Left lung (tissue), 10 donors: ENCODE measurements around the gene ENKD1. TPM values are rescaled to one million over a fixed set of nuclear protein-coding genes. Genes with fewer than 3 reads are reported as not detected.

Source experiments
- ATAC-seq: fragments of 200-7000 bp; cut with Tn5 transposase; one replicate; pipeline ENCODE4 v1.9.1; 2020; ENCODE audit warnings: moderate library complexity
- DNase-seq, 4 donors: peaks; one replicate each; pipeline ENCODE4 v3.0.0-alpha.2; 2013 to 2020
- H3K27ac ChIP-seq, 2 donors: fragments of 200-600 bp; sonication (generic) in 1 of 2; one replicate each; pipeline versions ENCODE4 v1.5.0 to v1.8.0; 2020 to 2021
- H3K27me3 ChIP-seq, 2 donors: fragments of 200-600 bp; sonication (generic) in 1 of 2; one replicate each; pipeline versions ENCODE4 v1.5.0 to v1.8.0; 2020 to 2021
- H3K36me3 ChIP-seq, 2 donors: fragments of 200-600 bp; sonication (generic) in 1 of 2; one replicate each; pipeline versions ENCODE4 v1.5.0 to v1.8.0; 2020 to 2021
- H3K4me1 ChIP-seq, 2 donors: fragments of 200-600 bp; one replicate each; pipeline ENCODE4 v1.8.0; 2021
- H3K4me3 ChIP-seq, 2 donors: fragments of 200-600 bp; sonication (generic) in 1 of 2; one replicate each; pipeline versions ENCODE4 v1.5.0 to v1.8.0; 2020 to 2021; ENCODE audit warnings: mild to moderate bottlenecking in 1 of 2
- H3K9me3 ChIP-seq, 2 donors: fragments of 200-600 bp; sonication (generic) in 1 of 2; one replicate each; pipeline versions ENCODE4 v1.5.0 to v1.8.0; 2020 to 2021
- intact Hi-C, 2 donors: fragments of 100-400 bp; cut with DNase I; formaldehyde crosslinking; loops; one replicate each; pipeline versions ENCODE4 v1.11.2 to v1.14.2; 2022
- polyA plus RNA-seq, 6 donors: library from polyadenylated mRNA; unstranded; fragments of 120-200 nt; gene quantifications; one replicate each; pipeline ENCODE4 v1.2.1, GENCODE V29; 2013; ENCODE audit not compliant: insufficient read length in 6 of 6
- total RNA-seq, 2 donors: library from RNA; stranded (reverse); fragmentation: NEBNext Ultra II Directional; extraction: Animal tissue kit (Norgen Biotek cat#: 25700); gene quantifications; one replicate each; pipeline ENCODE4 v1.2.1, GENCODE V29; 2021
- TF ChIP-seq, protein P1 (sequence below), 2 donors: fragments of 200-600 bp; sonication (generic) in 1 of 2; IDR thresholded peaks; one replicate each; pipeline versions ENCODE4 v1.5.0 to v1.8.0; 2021; ENCODE audit warnings: antibody characterized with exemption in 2 of 2
- donor health status: DM: no; HTN: yes; CAD: no.
- donor health status: DM: no; HTN: no; CAD: no.

ENKD1 gene
- total and polyA plus RNA-seq, 8 donors, result 11.2 to 26.0 (median 22.0) TPM

DNA sequence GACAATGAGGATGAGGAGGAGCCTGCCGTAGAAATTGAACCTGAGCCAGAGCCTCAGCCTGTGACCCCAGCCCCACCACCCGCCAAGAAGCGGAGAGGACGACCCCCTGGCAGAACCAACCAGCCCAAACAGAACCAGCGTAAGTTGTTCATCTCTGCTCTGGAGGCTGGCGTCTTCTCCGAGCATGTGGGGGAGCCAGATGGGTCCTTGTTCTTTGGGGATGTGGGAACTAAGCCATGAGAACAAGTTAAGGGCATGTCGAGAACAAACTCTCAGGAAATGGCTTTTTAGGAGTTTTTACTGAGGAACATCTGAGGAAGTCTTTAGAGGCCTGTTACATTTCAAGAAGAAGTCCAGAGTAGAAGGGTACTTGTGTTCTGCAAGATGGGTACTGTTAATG lies 29.8 kb downstream of the ENKD1 start:
- TF ChIP-seq, protein P1, sequence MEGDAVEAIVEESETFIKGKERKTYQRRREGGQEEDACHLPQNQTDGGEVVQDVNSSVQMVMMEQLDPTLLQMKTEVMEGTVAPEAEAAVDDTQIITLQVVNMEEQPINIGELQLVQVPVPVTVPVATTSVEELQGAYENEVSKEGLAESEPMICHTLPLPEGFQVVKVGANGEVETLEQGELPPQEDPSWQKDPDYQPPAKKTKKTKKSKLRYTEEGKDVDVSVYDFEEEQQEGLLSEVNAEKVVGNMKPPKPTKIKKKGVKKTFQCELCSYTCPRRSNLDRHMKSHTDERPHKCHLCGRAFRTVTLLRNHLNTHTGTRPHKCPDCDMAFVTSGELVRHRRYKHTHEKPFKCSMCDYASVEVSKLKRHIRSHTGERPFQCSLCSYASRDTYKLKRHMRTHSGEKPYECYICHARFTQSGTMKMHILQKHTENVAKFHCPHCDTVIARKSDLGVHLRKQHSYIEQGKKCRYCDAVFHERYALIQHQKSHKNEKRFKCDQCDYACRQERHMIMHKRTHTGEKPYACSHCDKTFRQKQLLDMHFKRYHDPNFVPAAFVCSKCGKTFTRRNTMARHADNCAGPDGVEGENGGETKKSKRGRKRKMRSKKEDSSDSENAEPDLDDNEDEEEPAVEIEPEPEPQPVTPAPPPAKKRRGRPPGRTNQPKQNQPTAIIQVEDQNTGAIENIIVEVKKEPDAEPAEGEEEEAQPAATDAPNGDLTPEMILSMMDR (IDR thresholded peaks at IDR 0.05), result no peak
- no peak for ATAC-seq
- Histone ChIP-seq H3K27ac (no peak overlapping the region), H3K4me1 (no peaks in the 10 kb centered on the region), H3K36me3 (peaks cover 0 to 82% of the 10 kb centered on the region in 2 donors), H3K4me3 (no peak overlapping the region), H3K27me3 (no peaks in the 10 kb centered on the region), H3K9me3 (no peaks in the 10 kb centered on the region)
- no peak for DNase-seq
- intact Hi-C loops, result no loop called here

DNA sequence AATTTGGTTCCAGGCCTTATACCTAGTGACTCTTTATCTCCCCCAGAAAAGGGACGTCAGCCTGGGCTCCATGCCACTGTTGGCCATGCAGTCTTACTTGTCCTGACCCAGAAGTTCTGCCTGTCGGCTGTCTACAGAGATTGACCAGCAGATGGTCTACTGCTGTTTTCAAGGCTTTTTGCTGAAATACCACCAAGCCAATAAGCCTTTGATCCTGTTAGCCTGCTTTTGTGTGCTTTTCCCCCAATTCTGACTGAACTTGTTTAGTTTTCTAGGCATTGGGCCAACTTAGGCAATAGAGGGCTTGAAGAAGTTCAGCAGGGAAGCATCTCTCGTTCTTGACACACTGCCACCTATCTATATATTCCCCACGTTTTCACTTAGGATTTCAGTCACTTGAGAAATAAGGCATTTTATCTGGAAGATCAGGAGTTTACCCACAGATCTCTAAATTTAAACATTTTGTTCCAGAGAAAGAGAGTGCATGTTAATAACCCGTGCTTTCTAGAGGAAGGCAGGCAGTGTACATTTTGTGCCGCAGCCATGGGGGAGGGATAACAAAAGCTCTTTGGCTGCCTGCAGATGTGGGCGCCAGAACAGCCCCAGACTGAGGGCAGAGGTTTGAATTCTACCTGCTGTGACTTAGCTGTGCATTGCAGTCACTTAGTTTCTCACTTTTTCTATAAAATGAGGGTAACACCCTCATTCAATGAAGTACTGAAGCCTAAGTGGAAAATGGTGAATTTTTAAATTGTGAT lies 34.0 kb downstream of the ENKD1 start:
- intact Hi-C loops, result no loop called here
- TF ChIP-seq, protein P1 (IDR thresholded peaks at IDR 0.05), result no peak
- ATAC-seq, result no peak
- H3K4me1 ChIP-seq, result no peaks in the 10 kb centered on the region
- DNase-seq, result peak in 1 of 4 donors; percentile 61
- peaks cover 0 to 98% of the 10 kb centered on the region in 2 donors for H3K36me3 ChIP-seq
- no peak overlapping the region for H3K27ac ChIP-seq
- no peaks in the 10 kb centered on the region for H3K9me3 ChIP-seq
- H3K27me3 ChIP-seq, result no peaks in the 10 kb centered on the region
- no peak overlapping the region for H3K4me3 ChIP-seq

DNA sequence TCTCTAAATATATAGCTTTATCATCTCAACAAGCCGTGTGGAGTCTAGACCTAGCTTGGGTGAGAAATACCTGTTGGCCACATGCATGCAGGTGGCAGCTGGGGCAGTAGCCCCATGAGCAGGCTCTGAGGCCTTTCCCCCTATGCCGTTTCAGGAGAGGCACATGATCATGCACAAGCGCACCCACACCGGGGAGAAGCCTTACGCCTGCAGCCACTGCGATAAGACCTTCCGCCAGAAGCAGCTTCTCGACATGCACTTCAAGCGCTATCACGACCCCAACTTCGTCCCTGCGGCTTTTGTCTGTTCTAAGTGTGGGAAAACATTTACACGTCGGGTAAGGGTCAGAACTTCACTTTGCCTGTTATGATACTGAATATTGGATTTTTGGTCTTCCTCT lies 38.3 kb downstream of the ENKD1 start:
- TF ChIP-seq, protein P1 (IDR thresholded peaks at IDR 0.05), result no peak
- ATAC-seq, result no peak
- H3K9me3 ChIP-seq, result no peaks in the 10 kb centered on the region
- peaks cover 0 to 96% of the 10 kb centered on the region in 2 donors for H3K36me3 ChIP-seq
- no peak for DNase-seq
- no peaks in the 10 kb centered on the region for H3K4me1 ChIP-seq
- H3K27ac ChIP-seq, result no peak overlapping the region
- no peak overlapping the region for H3K4me3 ChIP-seq
- H3K27me3 ChIP-seq, result no peaks in the 10 kb centered on the region
- intact Hi-C loops, result no loop called here

DNA sequence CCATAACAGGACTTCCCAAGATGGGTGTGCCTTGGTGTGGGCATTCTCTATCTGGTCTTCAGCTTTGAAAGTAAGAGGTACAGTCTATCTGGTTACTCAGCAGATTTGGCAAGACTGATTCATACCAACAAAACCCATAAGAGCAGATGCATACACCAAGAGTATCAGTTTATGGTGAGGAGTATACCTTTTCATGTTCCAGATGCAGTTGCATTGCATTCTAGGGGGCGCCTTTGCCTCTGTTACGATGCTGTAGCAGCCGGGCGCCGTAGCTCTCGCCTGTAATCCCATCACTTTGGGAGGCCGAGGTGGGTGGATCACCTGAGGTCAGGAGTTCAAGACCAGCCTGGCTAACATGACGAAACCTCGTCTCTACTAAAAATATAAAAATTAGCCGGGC lies 52.7 kb downstream of the ENKD1 start:
- Histone ChIP-seq H3K4me3 (no peak overlapping the region), H3K27ac (no peak overlapping the region), H3K4me1 (no peaks in the 10 kb centered on the region), H3K27me3 (no peaks in the 10 kb centered on the region), H3K36me3 (peaks cover 0 to 84% of the 10 kb centered on the region in 2 donors), H3K9me3 (no peaks in the 10 kb centered on the region)
- intact Hi-C loops, result no loop called here
- DNase-seq (no peak), ATAC-seq (no peak)
- TF ChIP-seq, protein P1 (IDR thresholded peaks at IDR 0.05), result no peak

Other genes starting within 250 kb of the ENKD1 start
- 1 to 10 TPM; 2.5 to 3.9 TPM for gene HSD11B2, start 235.6 kb downstream of the ENKD1 start, total RNA-seq
- gene HSD11B2, start 235.6 kb downstream of the ENKD1 start, polyA plus RNA-seq, result 10 to 100 TPM; 36.9 to 81.1 (median 64.1) TPM
- gene ATP6V0D1, start 185.6 kb downstream of the ENKD1 start, total RNA-seq, result 100 to 1,000 TPM; 142 to 185 TPM
- 10 to 100 TPM; 48.5 to 65.5 (median 58.0) TPM for gene ATP6V0D1, start 185.6 kb downstream of the ENKD1 start, polyA plus RNA-seq
- gene AGRP, start 183.2 kb downstream of the ENKD1 start, total RNA-seq, result 1 to 10 TPM; 1.5 to 1.9 TPM
- under 1 TPM in 5 of 6 donors, not detected in 1; 0.18 to 0.69 (median 0.29) TPM for gene AGRP, start 183.2 kb downstream of the ENKD1 start, polyA plus RNA-seq
- 100 to 1,000 TPM in 1 of 2 donors, 10 to 100 TPM in 1; 76.4 to 123 TPM for gene RIPOR1, start 137.9 kb downstream of the ENKD1 start, total RNA-seq
- gene RIPOR1, start 137.9 kb downstream of the ENKD1 start, polyA plus RNA-seq, result 10 to 100 TPM; 52.8 to 67.2 (median 60.7) TPM
- gene CTCF, start 104.2 kb downstream of the ENKD1 start, total RNA-seq, result 10 to 100 TPM; 27.8 to 35.1 TPM
- 10 to 100 TPM; 64.3 to 80.2 (median 73.7) TPM for gene CTCF, start 104.2 kb downstream of the ENKD1 start, polyA plus RNA-seq
- gene CARMIL2, start 21.6 kb downstream of the ENKD1 start, total RNA-seq, result 1 to 10 TPM; 1.6 to 2.9 TPM
- 1 to 10 TPM; 2.9 to 7.5 (median 4.2) TPM for gene CARMIL2, start 21.6 kb downstream of the ENKD1 start, polyA plus RNA-seq
- gene ACD, start 6.5 kb downstream of the ENKD1 start, total RNA-seq, result 10 to 100 TPM; 12.9 to 15.2 TPM
- gene ACD, start 6.5 kb downstream of the ENKD1 start, polyA plus RNA-seq, result 10 to 100 TPM; 20.2 to 27.5 (median 25.4) TPM
- gene PARD6A, start 5.8 kb downstream of the ENKD1 start, total RNA-seq, result 1 to 10 TPM; 3.8 to 4.1 TPM
- gene PARD6A, start 5.8 kb downstream of the ENKD1 start, polyA plus RNA-seq, result 1 to 10 TPM; 1.4 to 2.4 (median 1.6) TPM
- gene C16orf86, start 64 bp upstream of the ENKD1 start, total RNA-seq, result 1 to 10 TPM; 2.6 to 3.6 TPM
- 1 to 10 TPM; 2.3 to 3.3 (median 2.7) TPM for gene C16orf86, start 64 bp upstream of the ENKD1 start, polyA plus RNA-seq
- 10 to 100 TPM; 13.7 to 18.6 TPM for gene GFOD2, start 52.6 kb upstream of the ENKD1 start, total RNA-seq
- 10 to 100 TPM; 30.7 to 39.5 (median 33.1) TPM for gene GFOD2, start 52.6 kb upstream of the ENKD1 start, polyA plus RNA-seq
- 10 to 100 TPM; 16.8 to 18.0 TPM for gene RANBP10, start 139.8 kb upstream of the ENKD1 start, total RNA-seq
- gene RANBP10, start 139.8 kb upstream of the ENKD1 start, polyA plus RNA-seq, result 10 to 100 TPM; 32.5 to 45.8 (median 39.5) TPM
- gene TSNAXIP1, start 140.1 kb upstream of the ENKD1 start, total RNA-seq, result 1 to 10 TPM in 1 of 2 donors, under 1 TPM in 1; 0.52 to 4.4 TPM
- 1 to 10 TPM; 5.2 to 7.1 (median 6.8) TPM for gene TSNAXIP1, start 140.1 kb upstream of the ENKD1 start, polyA plus RNA-seq
- 10 to 100 TPM; 21.7 to 26.2 TPM for gene THAP11, start 175.6 kb upstream of the ENKD1 start, total RNA-seq
- gene THAP11, start 175.6 kb upstream of the ENKD1 start, polyA plus RNA-seq, result 10 to 100 TPM; 24.7 to 30.5 (median 28.2) TPM
- gene NUTF2, start 180.2 kb upstream of the ENKD1 start, total RNA-seq, result 10 to 100 TPM; 91.5 to 92.2 TPM
- 100 to 1,000 TPM; 108 to 123 (median 117) TPM for gene NUTF2, start 180.2 kb upstream of the ENKD1 start, polyA plus RNA-seq
- 10 to 100 TPM; 30.8 to 37.9 TPM for gene CENPT, start 180.9 kb upstream of the ENKD1 start, total RNA-seq
- gene CENPT, start 180.9 kb upstream of the ENKD1 start, polyA plus RNA-seq, result 10 to 100 TPM; 47.7 to 62.6 (median 53.4) TPM
- 10 to 100 TPM; 47.9 to 48.8 TPM for gene EDC4, start 206.3 kb upstream of the ENKD1 start, total RNA-seq
- 10 to 100 TPM; 73.3 to 94.4 (median 77.5) TPM for gene EDC4, start 206.3 kb upstream of the ENKD1 start, polyA plus RNA-seq
- gene NRN1L, start 218.1 kb upstream of the ENKD1 start, total RNA-seq, result 1 to 10 TPM in 1 of 2 donors, not detected in 1; 1.7 TPM
- 1 to 10 TPM; 1.1 to 2.6 (median 1.9) TPM for gene NRN1L, start 218.1 kb upstream of the ENKD1 start, polyA plus RNA-seq
- 10 to 100 TPM; 25.4 to 29.6 TPM for gene PSKH1, start 226.5 kb upstream of the ENKD1 start, total RNA-seq
- gene PSKH1, start 226.5 kb upstream of the ENKD1 start, polyA plus RNA-seq, result 10 to 100 TPM; 20.8 to 32.1 (median 29.8) TPM